GM12801 (cell line): ENCODE measurements around the gene DSCAML1.

Experiments used
- TF ChIP-seq, protein P1 (sequence below): IDR thresholded peaks from one replicate; pipeline ENCODE4 v1.5.1; 2011; ENCODE audit warnings: control low read depth; ENCODE audit not compliant: insufficient read length; ENCODE audit errors: extremely low read depth

The DSCAML1 gene

DNA sequence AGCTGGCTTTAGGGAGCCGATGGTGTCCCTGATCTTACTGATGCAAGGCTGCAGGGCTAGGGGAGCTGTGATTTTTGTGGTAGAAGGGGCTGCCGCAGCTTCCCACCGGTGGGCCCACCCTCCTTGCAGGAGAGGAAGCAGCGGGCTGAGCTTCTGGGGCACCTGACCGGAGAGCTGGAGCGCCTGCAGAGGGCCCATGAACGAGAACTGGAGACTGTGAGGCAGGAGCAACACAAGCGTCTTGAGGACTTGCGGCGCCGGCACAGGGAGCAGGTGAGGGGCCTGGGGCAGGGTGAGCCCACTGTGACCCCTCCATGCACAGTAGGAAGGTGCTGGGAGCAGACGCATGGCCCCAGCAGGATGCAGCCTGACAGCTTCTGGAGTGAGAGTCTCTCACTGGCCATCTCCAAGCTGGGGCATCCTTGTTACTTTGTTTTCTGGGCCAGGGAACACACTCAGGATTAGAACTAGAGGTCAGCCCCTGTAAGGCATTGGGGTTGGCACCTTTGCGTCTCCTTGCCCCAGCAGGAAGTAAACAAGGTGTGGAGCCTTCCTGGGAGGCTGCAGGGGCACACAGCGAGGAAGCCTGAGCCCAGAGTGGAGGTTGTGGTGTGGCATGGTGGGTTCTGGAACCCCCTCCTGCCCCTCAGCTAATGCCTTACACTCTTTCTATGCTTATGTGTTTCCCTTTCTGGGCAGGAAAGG lies 402.6 kb downstream of the DSCAML1 start:
- TF ChIP-seq, protein P1, sequence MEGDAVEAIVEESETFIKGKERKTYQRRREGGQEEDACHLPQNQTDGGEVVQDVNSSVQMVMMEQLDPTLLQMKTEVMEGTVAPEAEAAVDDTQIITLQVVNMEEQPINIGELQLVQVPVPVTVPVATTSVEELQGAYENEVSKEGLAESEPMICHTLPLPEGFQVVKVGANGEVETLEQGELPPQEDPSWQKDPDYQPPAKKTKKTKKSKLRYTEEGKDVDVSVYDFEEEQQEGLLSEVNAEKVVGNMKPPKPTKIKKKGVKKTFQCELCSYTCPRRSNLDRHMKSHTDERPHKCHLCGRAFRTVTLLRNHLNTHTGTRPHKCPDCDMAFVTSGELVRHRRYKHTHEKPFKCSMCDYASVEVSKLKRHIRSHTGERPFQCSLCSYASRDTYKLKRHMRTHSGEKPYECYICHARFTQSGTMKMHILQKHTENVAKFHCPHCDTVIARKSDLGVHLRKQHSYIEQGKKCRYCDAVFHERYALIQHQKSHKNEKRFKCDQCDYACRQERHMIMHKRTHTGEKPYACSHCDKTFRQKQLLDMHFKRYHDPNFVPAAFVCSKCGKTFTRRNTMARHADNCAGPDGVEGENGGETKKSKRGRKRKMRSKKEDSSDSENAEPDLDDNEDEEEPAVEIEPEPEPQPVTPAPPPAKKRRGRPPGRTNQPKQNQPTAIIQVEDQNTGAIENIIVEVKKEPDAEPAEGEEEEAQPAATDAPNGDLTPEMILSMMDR: no peak

DNA sequence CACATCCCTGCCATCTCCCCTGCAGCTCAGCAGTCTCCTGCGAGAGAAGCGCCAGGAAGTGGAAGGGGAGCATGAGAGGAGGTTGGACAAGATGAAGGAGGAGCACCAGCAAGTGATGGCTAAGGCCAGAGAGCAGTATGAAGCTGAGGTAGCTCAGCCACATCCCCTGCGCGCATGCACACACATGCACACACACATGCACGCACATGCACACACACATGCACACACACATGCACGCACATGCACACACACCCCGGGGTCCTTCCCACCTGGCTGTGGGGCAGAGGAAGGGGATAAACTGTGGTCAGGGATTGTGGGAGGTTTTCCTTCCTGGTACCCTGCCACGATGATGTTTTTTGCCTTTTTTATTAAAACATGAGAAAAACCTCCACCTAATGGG lies 404.0 kb downstream of the DSCAML1 start:
- TF ChIP-seq, protein P1: no peak

DNA sequence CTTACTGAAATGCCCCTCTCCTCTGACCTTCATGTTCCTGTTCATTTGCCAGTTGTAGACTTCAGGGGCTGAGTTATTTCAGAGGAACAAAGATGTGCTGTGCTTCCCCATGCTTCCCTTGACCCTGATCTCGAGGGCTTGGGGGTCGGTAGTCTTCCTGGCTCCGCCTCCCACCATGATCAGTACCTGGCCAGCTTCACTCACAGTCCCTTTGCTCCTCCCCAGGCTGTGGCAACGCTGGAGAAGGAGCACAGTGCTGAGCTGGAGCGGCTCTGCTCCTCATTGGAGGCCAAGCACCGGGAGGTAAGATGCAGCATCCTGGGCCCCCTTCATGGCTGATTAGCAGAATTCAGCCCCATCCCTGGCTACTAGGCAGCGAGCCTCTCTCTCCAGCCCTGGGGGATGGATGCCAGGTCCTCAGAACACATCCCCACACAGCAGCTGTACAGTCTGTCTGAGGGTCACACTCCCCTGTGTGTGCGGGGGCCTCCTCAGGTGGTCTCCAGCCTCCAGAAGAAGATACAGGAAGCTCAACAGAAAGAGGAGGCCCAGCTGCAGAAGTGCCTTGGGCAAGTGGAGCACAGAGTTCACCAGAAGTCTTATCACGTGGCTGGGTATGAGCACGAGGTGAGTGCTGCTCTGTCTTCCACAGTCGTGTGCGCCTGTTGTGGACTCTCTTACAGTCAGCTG lies 404.9 kb downstream of the DSCAML1 start:
- TF ChIP-seq, protein P1: no peak

DNA sequence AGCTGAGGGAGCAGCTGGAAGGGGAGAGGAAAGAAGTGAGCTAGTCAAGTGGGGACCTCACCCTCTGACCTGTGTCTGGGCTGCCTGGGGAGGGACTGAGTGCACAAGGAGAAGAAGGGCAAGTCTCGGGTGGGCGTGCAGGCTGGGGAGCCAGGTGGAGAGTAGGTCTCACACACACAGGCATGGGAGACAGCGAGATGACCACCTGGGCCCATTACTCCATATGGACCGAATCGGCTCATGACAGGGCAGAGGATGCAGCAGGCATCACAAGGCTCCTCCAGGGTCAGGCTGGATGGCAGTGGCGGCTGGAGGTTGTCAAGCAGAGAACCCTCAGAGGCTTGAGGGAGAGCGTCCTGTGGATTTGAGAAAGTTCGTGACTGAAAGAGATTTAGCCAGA lies 405.8 kb downstream of the DSCAML1 start:
- TF ChIP-seq, protein P1: no peak

DNA sequence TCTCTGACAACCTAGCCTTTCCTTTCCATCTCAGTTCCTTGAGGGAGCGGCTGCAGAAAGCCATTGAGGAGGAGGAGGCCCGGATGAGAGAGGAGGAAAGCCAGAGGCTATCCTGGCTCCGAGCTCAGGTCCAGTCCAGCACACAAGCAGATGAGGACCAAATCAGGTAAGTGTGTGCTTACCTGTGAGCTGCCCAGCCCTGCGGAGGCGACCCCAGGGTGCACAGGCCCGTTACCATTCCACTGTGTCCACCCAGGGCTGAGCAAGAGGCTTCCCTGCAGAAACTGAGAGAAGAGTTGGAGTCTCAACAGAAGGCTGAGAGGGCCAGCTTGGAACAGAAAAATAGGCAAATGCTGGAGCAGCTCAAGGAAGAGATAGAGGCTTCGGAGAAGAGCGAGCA lies 406.3 kb downstream of the DSCAML1 start:
- TF ChIP-seq, protein P1: no peak

DNA sequence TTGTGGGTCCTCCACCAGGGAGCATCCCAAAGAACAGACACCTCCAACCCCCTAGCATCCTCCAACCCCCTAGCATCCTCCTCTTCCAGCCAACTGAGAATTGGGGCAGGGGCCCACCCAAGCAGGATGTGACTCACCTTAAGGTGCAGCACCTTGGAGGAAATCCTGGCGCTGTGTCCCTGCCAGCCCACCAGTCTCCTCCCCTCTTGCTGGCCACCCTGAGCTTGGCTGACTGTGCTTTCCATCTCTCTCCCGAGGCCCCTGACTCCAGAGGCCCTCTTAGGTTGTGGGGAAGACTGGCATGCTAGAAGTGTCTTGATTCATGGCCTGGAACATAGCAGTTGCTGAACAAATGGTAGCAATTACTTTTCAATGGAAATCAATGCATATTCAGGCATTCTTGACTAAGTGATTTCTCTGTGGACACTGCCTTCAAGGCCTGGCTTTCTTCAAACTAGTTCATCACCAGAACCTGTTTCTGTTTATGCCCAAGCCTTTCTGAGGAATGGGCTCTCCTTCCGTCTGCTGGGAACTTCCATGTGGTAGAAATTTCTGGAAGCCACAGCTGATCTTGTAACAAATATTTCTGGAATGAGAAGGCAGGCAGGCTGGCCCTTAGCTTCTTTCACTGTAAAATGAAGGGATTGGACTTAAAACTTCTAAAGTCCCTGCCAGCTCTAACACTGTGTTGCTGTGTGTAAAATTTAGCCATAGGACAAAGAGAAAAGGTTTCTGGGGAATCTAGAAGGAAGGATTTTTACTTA lies 408.8 kb downstream of the DSCAML1 start:
- TF ChIP-seq, protein P1: no peak

DNA sequence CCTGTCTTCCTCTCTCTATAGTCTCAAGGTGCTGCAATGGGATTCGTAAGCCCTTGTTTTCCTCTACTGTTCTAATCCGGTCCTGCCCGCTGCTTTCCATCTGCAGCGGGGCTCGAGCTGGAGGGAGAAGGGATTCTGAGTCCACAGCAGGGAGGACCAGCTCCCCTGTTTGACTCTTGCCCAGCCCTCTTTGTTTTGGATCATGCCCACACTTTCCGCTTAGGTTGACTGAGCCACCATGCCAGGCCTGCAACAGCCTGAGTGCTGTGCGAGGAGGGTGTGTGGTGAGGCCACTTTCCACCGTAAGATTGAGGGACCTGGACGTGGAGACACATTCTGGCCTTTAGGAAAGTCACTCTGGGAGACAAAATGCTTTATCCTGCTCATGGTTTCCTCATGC lies 411.1 kb downstream of the DSCAML1 start:
- TF ChIP-seq, protein P1: no peak
